HG02943 (cell line): ENCODE data around the gene NKAIN2.
"Not testable (repeated sequence)": the region's sequence is repeated elsewhere in the genome, so short reads cannot be mapped to it uniquely, and the experiment has no call there.

Experiments used
- ATAC-seq: cut with Tn5 transposase; IDR thresholded peaks from one replicate; pipeline ENCODE4 v1.9.1; 2021; ENCODE audit warnings: mild to moderate bottlenecking, low read depth, moderate library complexity; ENCODE audit not compliant: unreplicated experiment

NKAIN2 gene

DNA sequence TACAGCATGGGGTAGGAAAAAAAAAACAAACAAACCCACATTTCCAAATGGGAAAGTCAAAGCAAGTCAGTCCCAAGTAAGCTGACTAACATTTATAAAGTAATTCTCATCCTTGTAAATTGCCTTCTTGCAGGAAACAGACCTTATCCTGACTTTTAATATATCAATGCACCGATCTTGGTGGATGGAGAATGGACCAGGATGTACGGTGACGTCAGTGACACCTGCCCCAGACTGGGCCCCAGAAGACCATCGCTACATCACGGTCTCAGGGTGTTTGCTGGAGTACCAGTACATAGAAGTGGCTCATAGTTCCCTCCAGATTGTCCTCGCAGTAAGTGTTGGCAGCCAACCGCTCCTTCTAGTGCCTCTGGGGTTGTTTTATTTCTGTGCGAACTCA, 854.4 kb downstream of the NKAIN2 start:
- no peak for ATAC-seq

DNA sequence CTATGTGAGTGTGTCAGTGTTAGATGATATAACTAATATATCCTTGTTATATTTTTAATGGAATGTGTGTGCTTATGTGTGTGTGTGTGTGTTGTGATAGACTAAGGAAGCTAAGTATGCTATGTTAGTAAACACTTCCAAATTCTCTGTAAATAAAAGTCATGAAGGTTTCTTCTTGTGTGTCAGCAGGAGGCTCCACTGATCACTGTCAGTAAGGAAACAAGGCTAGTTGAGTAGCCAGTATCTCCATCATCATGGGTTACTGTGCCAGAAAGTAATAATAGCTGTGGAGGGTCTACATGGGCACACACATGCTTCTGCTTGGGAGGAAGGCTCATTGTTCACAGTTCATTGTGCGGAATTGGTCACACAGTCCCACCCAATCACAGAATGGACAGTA, 855.8 kb downstream of the NKAIN2 start:
- ATAC-seq, result no peak

- no peak for ATAC-seq
Measured at GRCh38 chr6:124660185-124660584, 856.5 kb downstream of the NKAIN2 start.

- no peak for ATAC-seq
Measured at GRCh38 chr6:124661097-124661661, 857.5 kb downstream of the NKAIN2 start.

DNA sequence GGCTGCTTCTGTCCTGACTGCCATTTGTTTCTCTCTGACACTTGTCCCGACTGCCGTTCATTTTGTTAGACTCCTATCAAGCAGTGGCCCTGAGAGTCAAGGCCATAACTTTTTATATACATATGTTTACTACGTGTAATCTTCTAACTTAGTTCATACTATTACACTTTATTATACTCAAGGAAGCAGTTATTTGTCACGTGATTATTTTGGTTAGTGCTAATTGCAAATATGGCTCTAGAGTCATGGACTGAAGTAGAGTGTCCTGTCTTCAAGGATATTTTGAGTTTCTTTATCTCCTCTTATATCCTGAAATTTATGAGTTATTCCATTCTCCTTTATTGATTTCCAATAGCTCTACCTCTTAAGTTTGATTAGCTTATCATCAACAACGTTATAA, 864.4 kb downstream of the NKAIN2 start:
- ATAC-seq, result no peak

- ATAC-seq, result no peak
Measured at GRCh38 chr6:124669713-124670480, 866.2 kb downstream of the NKAIN2 start.

DNA sequence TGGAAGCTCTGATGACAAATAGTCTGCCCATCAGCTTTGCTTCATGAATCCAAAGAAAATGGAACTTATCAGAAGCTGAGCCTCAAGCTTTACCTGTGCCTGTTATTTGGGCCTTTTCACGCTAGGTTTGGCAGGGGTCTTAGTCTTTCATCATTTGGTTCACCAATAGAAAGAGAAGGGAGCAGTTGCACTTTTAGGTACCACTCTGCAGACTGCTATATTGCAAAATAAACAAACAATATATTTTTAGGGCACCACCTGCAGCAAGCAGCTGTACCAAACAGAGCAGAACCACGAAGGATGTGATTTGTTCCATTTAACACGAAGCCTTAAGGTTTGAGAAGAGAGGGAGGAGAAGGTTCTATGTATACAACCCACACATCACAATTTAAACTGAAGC, 867.1 kb downstream of the NKAIN2 start:
- ATAC-seq, result no peak

- no peak for ATAC-seq
Measured at GRCh38 chr6:124671324-124671723, 867.7 kb downstream of the NKAIN2 start.

- no peak for ATAC-seq
Measured at GRCh38 chr6:124674042-124674441, 870.4 kb downstream of the NKAIN2 start.

DNA sequence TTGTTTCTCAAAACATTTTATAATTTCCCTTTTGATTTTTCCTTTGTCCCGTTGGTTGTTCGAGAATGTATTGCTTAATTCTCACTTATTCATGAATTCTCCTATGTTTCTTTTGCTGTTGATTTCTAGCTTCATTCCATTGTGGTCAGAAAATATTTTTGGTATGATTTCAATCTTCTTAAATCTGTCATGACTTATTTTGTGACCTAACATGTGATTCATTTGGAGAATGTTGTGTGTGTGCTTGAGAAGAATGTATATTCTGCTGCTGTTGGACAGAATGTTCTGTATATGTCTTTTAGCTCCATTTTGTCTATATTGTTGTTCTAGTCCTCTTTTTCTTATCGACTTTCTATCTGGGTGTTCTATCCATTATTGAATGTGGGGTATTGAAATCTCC, 872.4 kb downstream of the NKAIN2 start:
- no peak for ATAC-seq

DNA sequence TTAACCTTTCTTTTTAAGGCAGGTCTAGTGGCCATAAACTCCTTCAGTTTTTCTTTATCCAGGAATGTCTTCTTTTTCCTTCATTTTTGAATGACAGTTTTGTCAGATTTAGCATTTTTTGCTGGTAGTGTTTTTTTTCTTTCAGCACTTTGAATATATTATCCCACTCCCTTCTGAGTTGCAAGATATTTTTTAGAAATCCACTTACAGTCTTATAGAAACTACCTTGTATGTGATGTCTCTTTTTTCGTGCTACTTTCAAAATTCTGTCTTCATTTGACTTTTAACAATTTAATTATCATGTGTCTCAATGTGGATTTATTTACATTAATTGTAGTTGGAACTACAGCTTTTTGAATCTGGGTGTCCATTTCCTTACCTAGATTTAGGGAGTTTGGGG, 874.2 kb downstream of the NKAIN2 start:
- no peak for ATAC-seq

- ATAC-seq, result no peak
Measured at GRCh38 chr6:124679387-124679786, 875.7 kb downstream of the NKAIN2 start.

GRCh38 chr6:124682751-124683150, 879.1 kb downstream of the NKAIN2 start:
- ATAC-seq, result no peak

- ATAC-seq, result no peak
Measured at GRCh38 chr6:124683507-124683906, 879.8 kb downstream of the NKAIN2 start.

DNA sequence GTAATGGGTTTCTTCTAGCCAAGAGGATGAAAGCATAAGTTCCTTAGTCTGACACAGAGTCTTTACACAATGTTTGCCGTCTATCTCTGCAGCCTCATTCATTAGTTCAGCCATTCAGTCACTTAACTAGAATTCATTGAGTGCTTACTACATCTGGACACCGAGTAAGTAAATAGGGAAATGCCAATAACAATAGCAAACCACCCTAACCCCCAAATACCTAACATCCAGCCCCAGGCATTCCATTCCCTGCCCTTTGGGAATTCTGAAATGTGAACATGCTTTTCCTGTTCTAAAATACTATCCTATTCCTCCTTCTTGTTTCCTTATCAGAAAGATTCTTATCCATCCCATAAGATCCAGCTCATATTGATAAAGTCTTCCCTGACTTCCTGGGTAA, 881.0 kb downstream of the NKAIN2 start:
- no peak for ATAC-seq

DNA sequence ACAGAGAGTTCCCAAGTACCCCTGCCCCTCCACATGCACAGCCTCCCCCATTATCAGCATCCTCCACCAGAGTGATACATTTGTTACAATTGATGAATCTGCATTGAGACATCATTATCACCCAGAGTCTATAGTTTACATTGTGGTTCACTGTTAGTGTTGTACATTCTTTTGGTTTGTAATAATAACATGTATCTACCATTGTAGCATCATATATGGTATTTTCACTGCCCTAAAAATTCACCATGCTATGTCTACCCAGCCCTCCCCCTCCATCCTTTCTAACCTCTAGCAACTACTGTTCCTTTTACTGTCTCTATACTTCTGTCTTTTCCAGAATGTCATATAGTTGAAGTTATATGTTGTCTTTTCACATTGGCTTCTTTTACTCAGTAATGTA, 884.7 kb downstream of the NKAIN2 start:
- ATAC-seq, result no peak

DNA sequence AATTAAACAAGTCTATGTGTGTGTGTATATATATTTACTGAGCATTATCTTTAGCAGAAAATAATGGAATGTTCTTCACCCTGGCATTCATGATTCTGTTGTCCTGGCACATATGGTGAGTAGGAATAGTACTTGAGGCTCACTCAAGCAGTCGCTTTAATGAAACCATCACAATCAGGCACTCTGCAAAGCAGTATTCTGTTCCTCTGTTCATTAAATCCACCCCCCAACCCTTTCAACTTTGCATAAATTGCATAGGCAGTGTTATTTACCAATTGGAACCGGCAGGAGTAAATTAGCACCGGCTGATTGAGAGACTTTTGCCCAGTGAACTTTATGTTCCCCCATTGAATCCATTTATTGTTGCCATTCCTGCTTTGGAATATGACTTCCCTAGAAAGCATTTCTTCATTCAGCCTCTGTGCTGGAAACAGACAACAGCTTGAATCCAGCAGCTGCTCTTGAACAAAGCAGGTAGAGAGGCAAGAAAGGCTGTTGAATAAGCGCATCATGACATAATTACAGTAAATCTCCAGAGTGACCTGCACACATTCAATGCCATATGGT, 890.6 kb downstream of the NKAIN2 start:
- ATAC-seq, result no peak

DNA sequence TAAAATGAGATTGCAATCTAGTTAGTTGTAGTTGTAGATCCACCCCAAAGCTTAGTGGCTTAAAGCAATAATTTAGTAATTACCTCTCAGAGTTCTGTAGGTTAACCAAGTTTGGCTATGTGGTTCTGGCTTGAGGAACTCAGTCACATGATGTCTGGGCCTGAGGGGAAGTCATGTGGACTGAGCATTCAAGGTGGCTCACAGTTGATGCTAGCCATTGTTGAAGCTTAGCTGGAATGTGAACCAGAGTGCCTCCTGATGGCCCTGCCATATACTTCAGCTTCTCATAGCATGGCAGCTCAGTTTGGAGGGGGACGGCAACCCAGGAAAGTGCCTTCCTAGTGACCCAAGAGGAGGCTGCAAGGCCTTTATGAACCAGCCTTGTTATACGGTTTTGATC, 895.4 kb downstream of the NKAIN2 start:
- no peak for ATAC-seq

DNA sequence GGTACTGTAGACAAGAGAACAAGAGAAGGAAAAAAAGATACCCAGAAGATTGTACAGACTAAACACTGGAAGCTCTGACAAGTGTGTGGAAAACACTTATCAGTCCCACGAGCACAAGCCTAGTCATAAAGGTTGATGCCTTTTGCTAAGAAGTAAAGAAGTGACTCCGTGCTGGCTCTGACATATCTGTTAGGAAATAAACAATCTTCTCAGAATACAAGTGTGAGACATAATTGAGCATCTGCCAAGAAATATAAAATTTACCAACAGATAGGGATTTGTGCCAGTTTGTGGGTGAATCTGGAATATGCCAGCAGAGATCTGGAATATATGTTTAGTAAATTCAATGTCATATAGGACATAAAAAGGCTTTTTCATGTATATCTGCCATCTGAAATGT, 899.9 kb downstream of the NKAIN2 start:
- no peak for ATAC-seq

DNA sequence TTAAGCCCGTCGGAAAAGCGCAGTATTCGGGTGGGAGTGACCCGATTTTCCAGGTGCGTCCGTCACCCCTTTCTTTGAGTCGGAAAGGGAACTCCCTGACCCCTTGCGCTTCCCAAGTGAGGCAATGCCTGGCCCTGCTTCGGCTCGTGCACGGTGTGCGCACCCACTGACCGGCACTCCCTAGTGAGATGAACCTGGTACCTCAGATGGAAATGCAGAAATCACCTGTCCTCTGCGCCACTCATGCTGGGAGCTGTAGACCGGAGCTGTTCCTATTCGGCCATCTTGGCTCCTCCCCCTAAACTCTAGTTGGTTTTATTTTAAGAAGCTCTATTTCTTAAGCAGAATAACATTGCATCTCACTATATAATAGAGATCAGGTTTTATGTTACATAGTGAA, 908.9 kb downstream of the NKAIN2 start:
- not testable (repeated sequence) for ATAC-seq

- no peak for ATAC-seq
Measured at GRCh38 chr6:124714728-124715127, 911.1 kb downstream of the NKAIN2 start.

DNA sequence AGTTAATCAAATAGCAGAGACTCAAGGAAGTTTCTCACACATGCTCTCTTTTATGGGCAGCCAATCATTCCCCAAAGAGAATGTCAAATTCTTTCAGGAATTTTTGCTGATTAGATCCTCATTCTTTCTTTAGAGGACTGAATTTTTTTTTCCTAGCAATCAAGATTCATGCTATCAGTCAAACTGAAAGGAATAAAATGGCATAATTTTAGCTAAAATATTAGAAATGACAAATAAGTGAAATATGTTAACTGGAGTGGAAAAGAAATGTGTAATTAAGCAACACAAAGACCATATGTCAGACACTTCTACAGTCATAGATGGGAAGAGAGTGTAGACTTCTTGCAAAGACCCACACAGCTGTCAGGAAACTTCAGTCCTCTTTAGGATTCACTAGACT, 916.2 kb downstream of the NKAIN2 start:
- ATAC-seq, result no peak
